ENCODE data around the gene IGLON5.

The IGLON5 gene

DNA sequence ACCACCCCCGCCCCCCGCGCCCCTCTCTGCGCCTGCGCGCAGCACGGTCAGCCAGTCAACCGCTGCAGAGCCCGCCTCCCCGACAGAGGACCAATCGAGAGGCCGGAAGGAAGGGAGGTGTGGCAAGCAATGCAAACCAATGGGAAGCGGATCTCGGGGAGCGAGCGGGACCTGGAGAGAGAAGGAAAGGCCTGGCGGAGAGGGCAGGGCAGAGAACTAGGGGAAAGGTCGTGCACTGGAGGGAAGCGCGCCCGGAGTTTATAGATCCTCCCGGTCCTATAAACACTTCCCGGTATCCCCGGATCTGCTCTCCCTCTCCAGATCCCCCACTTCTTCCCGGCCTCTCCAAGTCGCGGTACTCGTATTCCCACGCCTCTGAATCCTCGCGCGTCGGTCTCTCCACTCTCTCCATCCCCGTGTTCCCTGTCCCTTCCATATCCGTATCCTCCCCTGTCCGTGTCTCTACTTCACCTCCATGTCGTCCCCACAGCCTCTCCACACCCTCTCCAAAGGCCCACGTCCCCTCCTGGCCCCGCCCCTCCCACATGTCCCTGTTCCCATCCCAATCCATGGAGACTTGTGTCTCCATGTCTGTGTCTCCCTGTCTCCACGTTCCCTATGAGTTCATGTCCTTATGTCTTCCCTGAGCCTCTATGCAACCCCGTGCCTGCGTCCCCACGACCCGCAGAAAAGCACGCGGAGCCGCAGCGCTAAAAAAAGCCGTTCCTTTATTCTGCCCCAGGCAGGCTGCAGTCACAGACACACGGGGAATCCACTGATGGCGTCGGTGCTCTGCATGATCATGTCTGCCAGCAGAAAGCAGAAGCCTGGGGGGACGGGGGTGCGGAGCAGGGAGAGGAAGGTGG is 55.2 kb downstream of the IGLON5 start:
- peak; percentile 94 to 96 for DNase-seq

DNA sequence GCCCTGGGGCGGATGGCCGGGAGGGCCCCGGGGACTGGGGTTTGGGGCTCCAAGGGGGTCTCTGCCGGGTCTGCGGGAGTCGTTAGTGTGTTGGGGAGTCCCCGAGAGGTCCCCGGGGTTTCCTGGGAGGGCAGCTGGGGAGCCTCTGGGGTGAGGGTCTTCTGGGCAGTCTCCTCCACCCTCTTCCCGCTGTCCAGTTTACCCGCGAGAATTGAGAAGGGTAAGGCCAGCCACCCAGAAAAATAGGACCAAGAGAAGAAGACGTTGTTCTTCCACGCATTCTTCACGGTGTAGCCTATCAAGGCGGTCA is 55.8 kb downstream of the IGLON5 start:
- DNase-seq = no peak

DNA sequence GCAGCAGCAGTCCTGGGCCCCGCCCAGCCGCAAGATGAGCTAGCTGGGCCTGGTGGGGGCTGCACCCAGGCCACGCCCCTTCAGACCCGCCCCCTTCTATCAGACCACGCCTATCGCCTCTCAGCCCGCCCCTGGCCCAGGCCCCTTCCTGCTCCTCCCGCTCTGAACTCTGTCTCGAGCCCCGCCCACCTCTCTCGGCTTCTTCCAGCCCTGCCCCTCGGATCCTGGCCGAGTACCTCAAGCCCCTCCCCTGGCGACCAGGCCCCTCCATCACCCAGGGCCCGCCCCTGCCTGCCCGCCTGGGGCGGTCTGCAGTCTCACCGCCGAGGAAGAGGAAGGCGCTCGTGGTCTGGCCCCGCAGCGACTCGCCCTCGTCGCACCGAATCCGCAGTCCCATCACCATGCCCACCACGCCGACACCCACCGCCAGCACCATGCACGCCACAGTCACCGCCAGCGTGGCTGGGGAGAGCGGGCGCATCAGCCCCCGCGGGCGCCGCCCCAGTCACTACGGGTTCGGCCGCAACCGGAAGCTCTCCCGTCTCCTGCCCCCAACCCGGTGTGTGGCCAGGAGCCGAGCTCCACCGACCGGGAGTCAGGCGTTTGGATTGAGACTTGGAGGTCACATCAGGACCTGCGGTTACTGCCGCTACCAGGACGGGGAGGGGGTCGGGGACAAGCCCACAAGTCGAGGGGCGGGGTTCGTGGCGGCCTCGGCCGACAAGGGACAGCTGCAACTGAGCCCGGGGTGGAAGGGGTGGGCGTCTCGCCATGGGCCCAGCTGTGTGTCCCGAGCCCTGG is 56.3 kb downstream of the IGLON5 start:
- DNase-seq = peak; percentile 94 to 95

DNA sequence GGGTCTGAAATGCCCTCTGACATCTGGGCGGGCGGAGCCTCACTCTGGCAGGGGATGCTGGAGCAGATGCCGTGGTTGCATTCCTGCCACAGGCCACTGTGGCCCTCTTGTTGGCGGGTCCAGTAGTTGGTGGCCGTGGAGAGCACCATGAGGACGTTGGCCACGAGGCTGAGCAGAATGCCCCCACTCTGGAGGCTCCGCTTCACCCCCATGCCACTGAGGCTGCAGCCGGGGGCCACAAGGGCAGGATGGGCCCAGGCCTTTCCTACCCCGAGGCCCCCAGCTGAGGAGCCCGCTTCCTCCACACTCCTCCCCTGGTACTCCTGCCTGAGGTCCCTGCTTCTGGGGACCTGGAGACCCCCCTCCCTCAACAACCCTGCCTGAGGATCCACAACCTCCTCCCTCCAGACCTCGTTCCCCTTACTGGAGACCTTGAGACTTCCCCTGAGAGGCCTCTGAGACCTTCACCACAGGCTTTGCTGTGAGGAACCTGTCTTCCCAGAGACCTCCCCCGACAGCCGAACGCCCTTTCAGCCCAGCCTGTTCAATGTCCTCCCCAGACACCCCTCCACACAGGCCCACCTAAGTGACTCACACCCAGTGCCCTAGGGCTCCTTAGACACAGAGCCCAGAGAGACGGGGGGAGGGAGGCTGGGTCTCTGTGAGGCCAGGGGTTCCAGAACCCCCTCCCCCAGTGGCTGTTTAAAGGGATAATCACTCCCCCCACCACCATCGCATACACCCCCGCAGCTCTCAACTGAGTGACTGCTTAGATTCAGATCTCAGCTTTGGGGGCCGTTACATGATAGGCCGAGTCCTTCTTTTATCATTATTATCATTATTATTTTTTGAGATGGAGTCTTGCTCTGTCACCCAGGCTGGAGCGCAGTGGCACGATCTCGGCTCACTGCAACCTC is 57.2 kb downstream of the IGLON5 start, which contains the start of gene CLDND2:
CLDND2 (minus strand) TSS at position 638 of the 917 bp plus-strand sequence; CDS start at position 212, 426 bp downstream.
- peak; percentile 33 for DNase-seq

DNA sequence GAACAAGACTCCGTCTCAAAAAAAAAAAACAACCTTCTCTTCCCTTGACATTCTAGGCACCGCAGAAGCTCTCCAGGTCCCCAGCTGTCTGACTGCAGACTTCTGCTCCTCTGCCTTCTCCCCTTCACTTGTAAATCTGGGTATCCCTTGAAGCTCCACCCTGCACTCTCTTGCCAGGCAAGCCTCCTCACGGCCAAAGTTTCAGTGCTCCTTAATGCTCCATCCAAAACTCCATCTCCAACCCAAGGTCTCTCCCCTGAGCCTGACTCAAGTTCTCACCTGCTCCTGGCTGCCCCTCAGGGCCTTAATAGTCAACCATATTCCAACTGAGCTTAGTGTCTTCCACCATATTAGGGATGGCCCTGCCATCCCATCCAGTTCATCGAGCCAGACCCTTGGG is 58.8 kb downstream of the IGLON5 start:
- DNase-seq = no peak

DNA sequence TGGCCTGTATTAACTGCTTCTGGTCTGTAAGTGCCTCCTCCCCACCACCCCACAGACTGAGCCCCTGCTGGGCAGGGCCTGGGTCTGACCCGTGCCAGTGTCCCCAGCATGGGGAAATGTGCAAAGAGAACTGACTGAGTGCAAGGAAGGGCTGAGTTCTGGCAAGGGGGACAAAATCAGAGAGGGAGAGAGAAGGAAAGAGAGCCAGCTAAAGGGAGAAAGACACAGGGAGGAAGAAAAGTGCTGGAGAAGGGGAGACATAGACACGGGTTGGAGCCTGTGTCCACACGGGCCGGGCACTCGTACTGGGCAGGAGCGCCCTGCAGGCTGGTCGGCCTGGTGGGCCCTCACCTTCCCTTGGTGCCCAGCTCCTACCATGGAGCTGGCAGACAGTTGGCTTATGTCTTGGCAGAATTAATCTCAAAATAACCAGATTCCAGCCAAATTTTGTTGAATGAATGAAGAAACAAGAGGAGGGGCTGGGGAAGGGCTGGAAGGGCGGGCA is 59.8 kb downstream of the IGLON5 start:
- no peak for DNase-seq

DNA sequence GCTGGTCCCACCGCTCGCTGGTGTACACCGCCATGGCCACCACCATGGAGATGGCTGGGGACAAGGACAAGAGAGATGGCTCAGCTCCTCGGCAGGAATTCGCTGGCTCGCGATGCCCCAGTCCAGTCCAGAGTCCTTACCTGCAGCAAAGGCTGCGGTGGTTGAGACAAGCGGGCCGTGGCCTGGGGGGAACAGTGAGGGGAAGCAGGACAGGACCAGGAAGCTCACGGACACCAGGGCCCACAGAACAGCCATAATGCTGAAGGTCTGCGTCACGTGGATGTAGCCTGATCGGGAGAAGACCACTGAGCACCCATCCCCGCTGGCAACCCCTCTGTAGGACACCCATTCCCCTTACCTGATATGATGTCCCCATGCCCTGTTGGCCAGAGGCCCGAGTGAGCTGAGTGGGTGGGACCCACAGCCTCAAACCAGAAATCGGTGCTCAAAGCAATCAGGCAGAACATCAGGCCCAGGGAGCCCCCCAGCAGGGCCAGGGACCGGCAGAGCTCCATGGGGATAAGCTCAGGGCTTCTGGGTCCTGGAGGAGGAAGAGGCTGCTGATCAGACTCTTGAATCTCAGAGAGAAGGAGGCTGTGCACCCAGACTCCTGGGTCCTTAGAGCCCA is 60.7 kb downstream of the IGLON5 start:
- no peak for DNase-seq

DNA sequence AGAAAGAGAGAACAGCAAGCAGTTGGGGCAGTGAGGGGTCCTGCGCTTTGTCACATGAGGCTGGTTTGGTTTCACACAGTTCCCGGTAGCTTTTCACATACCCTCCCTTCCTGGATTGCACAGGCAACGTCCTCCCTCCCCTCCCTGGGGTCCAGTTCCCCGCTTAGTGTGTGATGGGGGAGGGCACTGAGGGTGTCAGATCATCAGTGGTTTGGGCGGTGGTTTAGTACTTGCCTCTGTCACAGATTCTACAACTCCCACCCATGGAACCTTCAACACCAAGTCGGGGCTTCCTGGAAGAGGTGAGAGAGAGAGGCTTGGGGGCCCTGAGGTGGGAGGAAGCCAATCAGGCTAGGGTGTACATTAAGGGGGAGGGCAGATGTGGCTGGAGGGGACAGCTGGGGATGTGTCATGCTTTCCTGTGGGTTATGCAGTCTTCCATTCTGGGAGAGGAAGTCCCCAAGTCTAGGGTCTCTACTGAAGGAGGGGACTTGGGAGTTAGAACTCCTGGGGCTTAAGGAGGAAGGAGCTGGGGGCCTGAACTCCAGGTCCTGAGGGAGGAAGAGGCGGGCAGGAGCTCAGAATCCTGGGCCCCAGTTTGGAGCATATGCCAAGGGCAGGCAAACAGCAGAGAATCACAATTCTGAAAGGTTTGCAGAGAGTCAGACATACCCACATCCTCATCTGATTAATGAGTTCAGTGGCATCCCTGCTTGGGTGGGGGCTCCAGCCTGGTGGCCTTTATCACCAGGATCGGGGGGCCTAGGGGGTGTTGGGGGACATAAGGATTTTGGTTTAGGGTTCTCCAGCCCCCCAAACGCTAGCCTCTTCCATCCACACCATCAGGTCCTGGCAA is 61.4 kb downstream of the IGLON5 start, which contains the start of gene NKG7:
NKG7 (minus strand) TSS at position 6 of the 856 bp plus-strand sequence. CDS start 119 bp downstream, outside the sequence.
- peak; percentile 58 to 75 for DNase-seq

DNA sequence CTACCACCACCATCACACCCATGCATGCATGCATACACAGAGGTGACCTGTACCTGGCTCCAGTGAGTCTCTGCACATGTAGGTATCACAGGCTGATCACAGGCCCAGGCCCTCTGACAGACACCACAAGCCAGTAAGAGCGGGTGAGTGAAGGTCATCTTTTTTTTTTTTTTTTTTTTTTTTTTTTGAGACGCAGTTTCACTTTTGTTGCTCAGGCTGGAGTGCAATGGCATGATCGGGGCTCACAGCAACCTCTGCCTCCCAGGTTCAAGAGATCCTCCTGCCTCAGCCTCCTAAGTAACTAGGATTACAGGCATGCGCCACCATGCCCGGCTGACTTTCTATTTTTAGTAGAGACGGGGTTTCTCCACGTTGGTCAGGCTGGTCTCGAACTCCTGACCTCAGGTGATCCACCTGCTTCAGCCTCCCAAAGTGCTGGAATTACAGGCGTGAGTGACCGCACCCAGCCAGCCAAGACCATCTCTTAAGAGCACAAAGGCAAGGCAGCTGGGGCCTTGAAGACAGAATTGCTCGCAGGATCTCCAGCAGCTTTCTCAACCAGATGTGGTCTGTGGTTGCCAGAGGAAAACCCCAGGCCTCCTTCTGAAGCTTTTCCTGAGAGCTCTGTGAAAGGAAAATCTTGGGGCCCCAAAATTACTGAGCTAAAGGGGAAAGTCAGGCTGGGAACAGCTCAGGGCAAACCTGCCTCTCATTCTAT is 64.2 kb downstream of the IGLON5 start:
- peak; percentile 41 to 48 for DNase-seq

DNA sequence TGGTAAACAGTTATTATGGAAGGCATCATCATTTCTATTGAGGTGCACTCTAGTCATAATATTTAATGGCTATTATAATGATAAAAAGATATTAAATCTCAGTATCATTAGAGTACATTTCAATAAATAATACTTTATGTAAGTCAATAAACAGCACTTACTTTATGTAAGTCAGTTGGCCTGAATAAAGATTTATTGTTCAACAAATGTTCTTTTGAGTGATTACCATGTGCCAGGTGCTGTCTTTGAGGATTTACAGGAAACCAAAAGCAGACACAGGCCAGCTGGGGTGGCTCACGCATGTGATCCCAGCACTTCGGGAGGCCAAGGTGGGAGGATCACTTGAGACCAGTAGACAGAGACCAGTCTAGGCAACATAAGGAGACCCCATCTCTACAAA is 66.0 kb downstream of the IGLON5 start:
- no peak for DNase-seq

DNA sequence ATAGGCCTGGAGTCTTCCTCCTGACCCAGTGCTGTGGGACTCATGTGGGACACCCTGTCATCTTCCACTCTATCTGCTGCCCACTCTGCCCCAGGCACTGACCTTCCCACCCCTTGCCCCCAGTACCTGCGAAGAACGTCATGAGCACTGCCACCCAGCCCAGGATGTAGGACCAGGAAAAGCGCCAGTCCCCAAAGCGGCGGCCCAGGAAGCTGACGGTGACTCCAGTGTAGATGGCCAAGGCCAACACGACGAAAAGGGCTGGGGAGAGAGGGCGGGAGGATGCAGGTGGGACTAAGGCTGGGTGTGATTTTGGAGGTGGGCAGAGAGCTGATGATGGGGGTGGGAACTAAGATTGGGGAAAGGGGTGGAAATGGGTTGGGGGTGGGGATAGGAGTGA is 68.9 kb downstream of the IGLON5 start:
- no peak for DNase-seq
